SK-N-MC (cell line): Measurements from ENCODE around the gene METTL4.

ENCODE experiments used
- EZH2 ChIP-seq: fragments of 200-600 bp; sonication (generic); IDR thresholded peaks from one replicate; pipeline ENCODE4 v1.6.1; 2017; ENCODE audit warnings: antibody characterized with exemption
- FOXP2 ChIP-seq: optimal IDR thresholded peaks from 2 replicates; pipeline ENCODE3; 2011; ENCODE audit warnings: mild to moderate bottlenecking, moderate library complexity; ENCODE audit not compliant: insufficient read depth; ENCODE audit errors: extremely low read length, control extremely low read depth
- POLR2AphosphoS5 ChIP-seq: IDR thresholded peaks from 2 replicates; pipeline ENCODE4 v1.6.1; 2012; ENCODE audit warnings: mild to moderate bottlenecking, low read depth, low read length, borderline replicate concordance

- TF ChIP-seq EZH2 (no peak), POLR2AphosphoS5 (no peak), FOXP2 (no peak)
Observed at GRCh38 chr18:2610549-2610948, 39.2 kb upstream of the METTL4 start.
